Mesendoderm (in vitro differentiated cells): Measurements from ENCODE around the gene PLEKHH2.

Source experiments
- DNase-seq: peaks from one replicate; pipeline ENCODE4 v3.0.0; 2013
- H2AK5ac ChIP-seq: 2 replicates; pipeline ENCODE4 v1.6.1; 2013; ENCODE audit warnings: low read length, inconsistent platforms
- H2BK120ac ChIP-seq: 2 replicates; pipeline ENCODE4 v1.6.1; 2013; ENCODE audit warnings: low read depth, mild to moderate bottlenecking, low read length, moderate library complexity, mixed read lengths
- H2BK15ac ChIP-seq: replicated peaks from 2 replicates; pipeline ENCODE4 v1.6.1; 2013; ENCODE audit warnings: low read depth, mild to moderate bottlenecking, moderate library complexity
- H2BK5ac ChIP-seq: 2 replicates; pipeline ENCODE4 v1.6.1; 2013; ENCODE audit warnings: low read length, inconsistent platforms
- H3K18ac ChIP-seq: 2 replicates; pipeline ENCODE4 v1.6.1; 2013; ENCODE audit warnings: mild to moderate bottlenecking, low read length, mixed read lengths
- H3K23ac ChIP-seq: one replicate; pipeline ENCODE4 v1.6.1; 2013; ENCODE audit warnings: low read length
- H3K27ac ChIP-seq: 2 replicates; pipeline ENCODE4 v1.5.1; 2013; ENCODE audit warnings: low read depth, mild to moderate bottlenecking, inconsistent platforms, low read length, moderate library complexity
- H3K27me3 ChIP-seq: 2 replicates; pipeline ENCODE4 v1.6.1; 2013; ENCODE audit warnings: low read length, control low read depth, mild to moderate bottlenecking, inconsistent platforms; ENCODE audit not compliant: insufficient read depth, poor library complexity
- H3K36me3 ChIP-seq: 2 replicates; pipeline ENCODE4 v1.6.1; 2013; ENCODE audit warnings: low read length, inconsistent platforms; ENCODE audit not compliant: control insufficient read depth, insufficient read depth
- H3K4ac ChIP-seq: one replicate; pipeline ENCODE4 v1.6.1; 2013; ENCODE audit warnings: low read depth, mild to moderate bottlenecking, low read length, moderate library complexity
- H3K4me1 ChIP-seq: 2 replicates; pipeline ENCODE4 v1.6.1; 2013; ENCODE audit warnings: low read depth, low read length, inconsistent platforms; ENCODE audit not compliant: control insufficient read depth
- H3K4me2 ChIP-seq: 2 replicates; pipeline ENCODE4 v1.6.1; 2013; ENCODE audit warnings: low read length
- H3K4me3 ChIP-seq: 2 replicates; pipeline ENCODE4 v1.5.1; 2013; ENCODE audit warnings: mild to moderate bottlenecking, low read length
- H3K56ac ChIP-seq: one replicate; pipeline ENCODE4 v1.6.1; 2013; ENCODE audit warnings: low read length
- H3K79me1 ChIP-seq: 2 replicates; pipeline ENCODE4 v1.6.1; 2013; ENCODE audit warnings: low read length, inconsistent platforms
- H3K79me2 ChIP-seq: 2 replicates; pipeline ENCODE4 v1.6.1; 2013; ENCODE audit warnings: mild to moderate bottlenecking, low read length; ENCODE audit not compliant: control insufficient read depth, insufficient read depth
- H3K9ac ChIP-seq: 2 replicates; pipeline ENCODE4 v1.6.1; 2013; ENCODE audit warnings: low read length, inconsistent platforms
- H4K5ac ChIP-seq: one replicate; pipeline ENCODE4 v1.6.1; 2013; ENCODE audit warnings: low read length
- H4K8ac ChIP-seq: one replicate; pipeline ENCODE4 v1.6.1; 2013; ENCODE audit warnings: low read depth, mild to moderate bottlenecking, control low read depth, low read length, moderate library complexity
- WGBS: extraction: QIAGEN DNeasy Blood & Tissue Kit; methylation state at CpG from one replicate; pipeline ENCODE4 v1.1.7; 2013; ENCODE audit warnings: low lambda C conversion rate, missing lambda C conversion rate; ENCODE audit not compliant: insufficient coverage; ENCODE audit errors: extremely low coverage; 5-methylcytosine and 5-hydroxymethylcytosine counted together

PLEKHH2 gene

GRCh38 chr2:43787895-43788294, 150.8 kb downstream of the PLEKHH2 start:
- Histone ChIP-seq H3K18ac (no peak overlapping the region), H3K36me3 (no peaks in the 10 kb centered on the region), H3K79me1 (no peaks in the 10 kb centered on the region), H2BK15ac (no peak overlapping the region), H2BK120ac (no peak overlapping the region), H3K56ac (no peak overlapping the region), H3K27ac (no peak overlapping the region), H3K9ac (no peak overlapping the region), H3K79me2 (no peaks in the 10 kb centered on the region), H3K4me1 (no peaks in the 10 kb centered on the region), H2BK5ac (no peak overlapping the region), H3K27me3 (no peaks in the 10 kb centered on the region), H3K4me3 (no peak overlapping the region), H3K4me2 (no peak overlapping the region), H3K4ac (no peak overlapping the region), H2AK5ac (no peak overlapping the region), H4K5ac (no peak overlapping the region), H3K23ac (no peak overlapping the region), H4K8ac (no peak overlapping the region)
- no peak for DNase-seq

- no peak overlapping the region for H2BK5ac ChIP-seq
- H2AK5ac ChIP-seq = no peak overlapping the region
- H3K27me3 ChIP-seq = no peaks in the 10 kb centered on the region
- H3K79me2 ChIP-seq = no peaks in the 10 kb centered on the region
- H4K8ac ChIP-seq = no peak overlapping the region
- no peaks in the 10 kb centered on the region for H3K36me3 ChIP-seq
- H2BK15ac ChIP-seq = no peak overlapping the region
- no peak overlapping the region for H3K18ac ChIP-seq
- no peak overlapping the region for H3K4ac ChIP-seq
- no peak overlapping the region for H3K4me3 ChIP-seq
- no peak overlapping the region for H3K4me2 ChIP-seq
- no peak overlapping the region for H3K56ac ChIP-seq
- no peak overlapping the region for H3K23ac ChIP-seq
- H2BK120ac ChIP-seq = no peak overlapping the region
- DNase-seq = no peak
- H3K9ac ChIP-seq = no peak overlapping the region
- no peak overlapping the region for H3K27ac ChIP-seq
- H4K5ac ChIP-seq = no peak overlapping the region
- WGBS = no CpG with 5 or more reads among the region's 1 CpG
- no peaks in the 10 kb centered on the region for H3K79me1 ChIP-seq
- no peaks in the 10 kb centered on the region for H3K4me1 ChIP-seq
Observed at GRCh38 chr2:43788646-43789045, 151.6 kb downstream of the PLEKHH2 start.

GRCh38 chr2:43790147-43790546, 153.1 kb downstream of the PLEKHH2 start:
- Histone ChIP-seq H2BK120ac (no peak overlapping the region), H3K23ac (no peak overlapping the region), H4K8ac (no peak overlapping the region), H3K27ac (no peak overlapping the region), H3K4me3 (no peak overlapping the region), H2BK5ac (no peak overlapping the region), H3K36me3 (no peaks in the 10 kb centered on the region), H3K18ac (no peak overlapping the region), H3K79me1 (no peaks in the 10 kb centered on the region), H4K5ac (no peak overlapping the region), H3K79me2 (no peaks in the 10 kb centered on the region), H3K4me2 (no peak overlapping the region), H2BK15ac (no peak overlapping the region), H3K9ac (no peak overlapping the region), H2AK5ac (no peak overlapping the region), H3K4ac (no peak overlapping the region), H3K4me1 (no peaks in the 10 kb centered on the region), H3K27me3 (no peaks in the 10 kb centered on the region), H3K56ac (no peak overlapping the region)
- WGBS = no CpG with 5 or more reads among the region's 5 CpGs
- no peak for DNase-seq

- Histone ChIP-seq H3K23ac (no peak overlapping the region), H3K27me3 (no peaks in the 10 kb centered on the region), H2BK120ac (no peak overlapping the region), H3K56ac (no peak overlapping the region), H4K5ac (no peak overlapping the region), H3K27ac (no peak overlapping the region), H2BK15ac (no peak overlapping the region), H3K79me1 (no peaks in the 10 kb centered on the region), H3K4me1 (no peaks in the 10 kb centered on the region), H4K8ac (no peak overlapping the region), H2AK5ac (no peak overlapping the region), H3K36me3 (no peaks in the 10 kb centered on the region), H3K4ac (no peak overlapping the region), H3K79me2 (no peaks in the 10 kb centered on the region), H2BK5ac (no peak overlapping the region), H3K4me3 (no peak overlapping the region), H3K9ac (no peak overlapping the region), H3K18ac (no peak overlapping the region), H3K4me2 (no peak overlapping the region)
- DNase-seq = no peak
- WGBS = no CpG with 5 or more reads among the region's 2 CpGs
Observed at GRCh38 chr2:43791035-43791765, 154.1 kb downstream of the PLEKHH2 start.

GRCh38 chr2:43792653-43793052, 155.6 kb downstream of the PLEKHH2 start:
- Histone ChIP-seq H2BK120ac (no peak overlapping the region), H3K36me3 (no peaks in the 10 kb centered on the region), H3K4me3 (no peak overlapping the region), H3K18ac (no peak overlapping the region), H3K27ac (no peak overlapping the region), H3K4me2 (no peak overlapping the region), H2AK5ac (no peak overlapping the region), H3K27me3 (no peaks in the 10 kb centered on the region), H3K4ac (no peak overlapping the region), H4K8ac (no peak overlapping the region), H3K23ac (no peak overlapping the region), H4K5ac (no peak overlapping the region), H2BK5ac (no peak overlapping the region), H3K4me1 (no peaks in the 10 kb centered on the region), H3K79me2 (no peaks in the 10 kb centered on the region), H3K9ac (no peak overlapping the region), H3K79me1 (no peaks in the 10 kb centered on the region), H2BK15ac (no peak overlapping the region), H3K56ac (no peak overlapping the region)
- DNase-seq = no peak
- no CpG with 5 or more reads among the region's 3 CpGs for WGBS

GRCh38 chr2:43794956-43795355, 157.9 kb downstream of the PLEKHH2 start:
- Histone ChIP-seq H3K27me3 (no peaks in the 10 kb centered on the region), H3K4me2 (no peak overlapping the region), H4K5ac (no peak overlapping the region), H3K79me2 (no peaks in the 10 kb centered on the region), H2AK5ac (no peak overlapping the region), H3K79me1 (no peaks in the 10 kb centered on the region), H3K4me3 (no peak overlapping the region), H3K56ac (no peak overlapping the region), H3K4ac (no peak overlapping the region), H2BK120ac (no peak overlapping the region), H3K9ac (no peak overlapping the region), H3K27ac (no peak overlapping the region), H4K8ac (no peak overlapping the region), H3K23ac (no peak overlapping the region), H2BK15ac (no peak overlapping the region), H3K4me1 (no peaks in the 10 kb centered on the region), H3K18ac (no peak overlapping the region), H3K36me3 (no peaks in the 10 kb centered on the region), H2BK5ac (no peak overlapping the region)
- WGBS = no CpG with 5 or more reads among the region's 9 CpGs
- DNase-seq = no peak
